ENCODE measurements around the gene AGXT.

The AGXT gene

GRCh38 chr2:240831594-240832204, 36.9 kb upstream of the AGXT start:
- Histone ChIP-seq H3K27me3 (ENCODE audit: control insufficient read depth in 1 of 2, insufficient read depth in 2 of 2, low read length in 2 of 2) (peaks cover 14 to 20% of the 10 kb centered on the region in 2 donors), H3K4me3 (ENCODE audit: low read depth in 1 of 2, low read length in 2 of 2) (peak overlapping the region; percentile 30 to 58), H3K27ac (ENCODE audit: low read depth, low read length) (no peak overlapping the region), H3K36me3 (ENCODE audit: control insufficient read depth in 1 of 2, insufficient read depth in 2 of 2, low read length in 2 of 2) (no peaks in the 10 kb centered on the region), H3K9ac (ENCODE audit: low read depth in 1 of 2, low read length in 2 of 2) (no peak overlapping the region), H3K9me3 (ENCODE audit: control insufficient read depth in 1 of 2, low read length in 2 of 2) (no peaks in the 10 kb centered on the region), H3K4me1 (ENCODE audit: control insufficient read depth in 1 of 2, insufficient read depth in 2 of 2, low read length in 2 of 2) (peaks cover 5 to 6% of the 10 kb centered on the region in 2 donors)

DNA sequence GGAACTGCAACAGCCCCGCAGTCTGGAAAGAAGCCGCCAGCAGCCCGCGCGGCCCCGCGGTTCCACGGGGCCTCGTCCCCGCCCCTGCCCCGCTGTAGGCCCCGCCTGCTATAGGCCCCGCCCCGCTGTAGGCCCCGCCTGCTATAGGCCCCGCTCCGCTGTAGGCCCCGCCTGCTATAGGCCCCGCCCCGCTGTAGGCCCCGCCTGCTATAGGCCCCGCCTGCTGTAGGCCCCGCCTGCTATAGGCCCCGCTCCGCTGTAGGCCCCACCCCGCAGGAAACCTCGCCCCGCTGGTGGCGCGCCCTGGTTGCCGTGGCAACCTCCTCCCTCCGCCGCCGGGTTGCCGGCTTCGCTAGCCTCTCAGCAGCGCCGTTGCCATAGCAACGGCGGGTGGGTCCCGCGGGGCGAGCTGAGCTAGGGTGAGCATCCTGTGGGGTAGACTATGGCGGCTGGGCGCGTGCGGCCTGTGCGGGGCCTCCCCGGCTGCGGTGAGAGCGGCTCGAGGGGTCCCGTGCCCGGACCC, 36.4 kb upstream of the AGXT start:
- Histone ChIP-seq H3K27ac (ENCODE audit: low read depth, low read length) (no peak overlapping the region), H3K4me3 (ENCODE audit: low read depth in 1 of 2, low read length in 2 of 2) (peak overlapping the region; percentile 30 to 58), H3K27me3 (ENCODE audit: control insufficient read depth in 1 of 2, insufficient read depth in 2 of 2, low read length in 2 of 2) (peaks cover 14 to 21% of the 10 kb centered on the region in 2 donors), H3K4me1 (ENCODE audit: control insufficient read depth in 1 of 2, insufficient read depth in 2 of 2, low read length in 2 of 2) (peaks cover 5 to 6% of the 10 kb centered on the region in 2 donors), H3K9ac (ENCODE audit: low read depth in 1 of 2, low read length in 2 of 2) (no peak overlapping the region), H3K9me3 (ENCODE audit: control insufficient read depth in 1 of 2, low read length in 2 of 2) (no peaks in the 10 kb centered on the region), H3K36me3 (ENCODE audit: control insufficient read depth in 1 of 2, insufficient read depth in 2 of 2, low read length in 2 of 2) (no peaks in the 10 kb centered on the region)

DNA sequence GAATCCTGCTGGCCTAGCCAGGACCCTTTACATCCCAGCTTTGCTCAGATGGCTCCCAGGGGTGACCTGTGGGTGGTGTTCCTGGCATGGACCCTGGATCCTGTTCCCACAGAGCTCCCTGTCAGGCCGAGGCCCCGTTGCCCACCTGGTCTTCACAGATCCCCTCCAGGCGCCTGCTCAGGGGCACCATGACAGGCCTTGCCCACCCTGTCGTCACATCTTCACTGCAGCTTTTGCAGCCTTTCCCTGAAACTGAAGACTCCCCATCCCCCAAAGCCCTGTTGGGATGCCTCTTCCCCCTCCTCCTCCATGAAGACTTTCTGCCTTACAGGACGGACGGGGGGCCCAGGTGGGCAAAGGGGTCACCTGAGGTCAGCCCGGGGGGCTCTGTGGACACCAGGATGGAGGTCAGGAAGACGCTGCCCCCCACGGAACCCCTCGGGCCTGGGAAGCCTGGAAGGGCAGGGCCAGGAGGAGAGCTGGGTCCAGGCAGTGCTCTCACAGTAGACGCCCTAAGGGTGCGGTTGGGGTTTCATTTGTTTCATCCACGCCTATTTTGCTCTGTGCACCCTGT, 35.6 kb upstream of the AGXT start:
- Histone ChIP-seq H3K27ac (ENCODE audit: low read depth, low read length) (no peak overlapping the region), H3K9me3 (ENCODE audit: control insufficient read depth in 1 of 2, low read length in 2 of 2) (no peaks in the 10 kb centered on the region), H3K27me3 (ENCODE audit: control insufficient read depth in 1 of 2, insufficient read depth in 2 of 2, low read length in 2 of 2) (peaks cover 16 to 22% of the 10 kb centered on the region in 2 donors), H3K36me3 (ENCODE audit: control insufficient read depth in 1 of 2, insufficient read depth in 2 of 2, low read length in 2 of 2) (no peaks in the 10 kb centered on the region), H3K4me3 (ENCODE audit: low read depth in 1 of 2, low read length in 2 of 2) (no peak overlapping the region), H3K9ac (ENCODE audit: low read depth in 1 of 2, low read length in 2 of 2) (no peak overlapping the region), H3K4me1 (ENCODE audit: control insufficient read depth in 1 of 2, insufficient read depth in 2 of 2, low read length in 2 of 2) (peaks cover 5 to 6% of the 10 kb centered on the region in 2 donors)

DNA sequence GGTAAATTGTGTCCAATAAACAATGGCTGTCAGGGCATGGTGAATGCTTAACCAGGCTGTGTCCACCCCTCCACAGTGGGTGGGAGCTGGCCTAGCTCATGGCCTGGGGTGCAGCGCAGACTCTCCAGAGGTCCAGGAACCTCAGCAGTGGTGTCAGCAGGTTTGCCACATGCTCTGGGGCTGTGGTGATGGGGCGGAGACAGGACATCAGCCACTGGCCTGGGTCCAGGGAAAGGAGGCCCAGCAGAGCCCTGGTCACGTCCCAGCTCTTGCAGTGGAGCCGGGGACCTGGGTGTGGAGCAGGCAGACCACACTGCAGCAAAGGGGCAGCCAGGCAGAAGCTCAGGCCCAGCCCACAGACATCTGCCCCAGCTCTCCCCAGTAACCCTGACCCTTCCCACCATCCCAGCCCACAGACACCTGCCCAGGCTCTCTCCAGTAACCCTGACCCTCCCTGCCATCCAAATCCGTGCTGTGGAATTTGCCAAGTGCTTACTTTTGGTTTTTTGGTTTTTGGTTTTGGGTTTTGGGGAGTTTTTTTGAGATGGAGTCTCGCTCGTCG, 34.8 kb upstream of the AGXT start:
- Histone ChIP-seq H3K9ac (ENCODE audit: low read depth in 1 of 2, low read length in 2 of 2) (no peak overlapping the region), H3K27me3 (ENCODE audit: control insufficient read depth in 1 of 2, insufficient read depth in 2 of 2, low read length in 2 of 2) (peaks cover 11 to 22% of the 10 kb centered on the region in 2 donors), H3K9me3 (ENCODE audit: control insufficient read depth in 1 of 2, low read length in 2 of 2) (no peaks in the 10 kb centered on the region), H3K36me3 (ENCODE audit: control insufficient read depth in 1 of 2, insufficient read depth in 2 of 2, low read length in 2 of 2) (no peaks in the 10 kb centered on the region), H3K27ac (ENCODE audit: low read depth, low read length) (no peak overlapping the region), H3K4me3 (ENCODE audit: low read depth in 1 of 2, low read length in 2 of 2) (no peak overlapping the region), H3K4me1 (ENCODE audit: control insufficient read depth in 1 of 2, insufficient read depth in 2 of 2, low read length in 2 of 2) (peaks cover 5 to 6% of the 10 kb centered on the region in 2 donors)

- no peak overlapping the region for H3K4me3 ChIP-seq (ENCODE audit: low read depth in 1 of 2, low read length in 2 of 2)
- H3K9me3 ChIP-seq (ENCODE audit: control insufficient read depth in 1 of 2, low read length in 2 of 2) = no peaks in the 10 kb centered on the region
- no peak overlapping the region for H3K27ac ChIP-seq (ENCODE audit: low read depth, low read length)
- peaks cover 11 to 18% of the 10 kb centered on the region in 2 donors for H3K27me3 ChIP-seq (ENCODE audit: control insufficient read depth in 1 of 2, insufficient read depth in 2 of 2, low read length in 2 of 2)
- no peak overlapping the region for H3K9ac ChIP-seq (ENCODE audit: low read depth in 1 of 2, low read length in 2 of 2)
- H3K36me3 ChIP-seq (ENCODE audit: control insufficient read depth in 1 of 2, insufficient read depth in 2 of 2, low read length in 2 of 2) = no peaks in the 10 kb centered on the region
- H3K4me1 ChIP-seq (ENCODE audit: control insufficient read depth in 1 of 2, insufficient read depth in 2 of 2, low read length in 2 of 2) = peaks cover 5 to 6% of the 10 kb centered on the region in 2 donors
These were observed 34.1 kb upstream of the AGXT start for GRCh38 chr2:240834377-240834975.

- H3K4me3 ChIP-seq (ENCODE audit: low read depth in 1 of 2, low read length in 2 of 2) = no peak overlapping the region
- no peaks in the 10 kb centered on the region for H3K9me3 ChIP-seq (ENCODE audit: control insufficient read depth in 1 of 2, low read length in 2 of 2)
- H3K9ac ChIP-seq (ENCODE audit: low read depth in 1 of 2, low read length in 2 of 2) = no peak overlapping the region
These were observed 33.1 kb upstream of the AGXT start for GRCh38 chr2:240835528-240835927.

GRCh38 chr2:240836781-240837467, 31.7 kb upstream of the AGXT start:
- Histone ChIP-seq H3K27ac (ENCODE audit: low read depth, low read length) (no peak overlapping the region), H3K9me3 (ENCODE audit: control insufficient read depth in 1 of 2, low read length in 2 of 2) (no peaks in the 10 kb centered on the region), H3K36me3 (ENCODE audit: control insufficient read depth in 1 of 2, insufficient read depth in 2 of 2, low read length in 2 of 2) (no peaks in the 10 kb centered on the region), H3K4me1 (ENCODE audit: control insufficient read depth in 1 of 2, insufficient read depth in 2 of 2, low read length in 2 of 2) (peaks cover under 1 to 1% of the 10 kb centered on the region in 2 donors), H3K27me3 (ENCODE audit: control insufficient read depth in 1 of 2, insufficient read depth in 2 of 2, low read length in 2 of 2) (peaks cover 5 to 6% of the 10 kb centered on the region in 2 donors), H3K9ac (ENCODE audit: low read depth in 1 of 2, low read length in 2 of 2) (no peak overlapping the region), H3K4me3 (ENCODE audit: low read depth in 1 of 2, low read length in 2 of 2) (no peak overlapping the region)

More at GRCh38 chr2:240835528-240835927, 33.1 kb upstream of the AGXT start:
- Histone ChIP-seq H3K4me1 (ENCODE audit: control insufficient read depth in 1 of 2, insufficient read depth in 2 of 2, low read length in 2 of 2) (peaks cover 5 to 6% of the 10 kb centered on the region in 2 donors), H3K36me3 (ENCODE audit: control insufficient read depth in 1 of 2, insufficient read depth in 2 of 2, low read length in 2 of 2) (no peaks in the 10 kb centered on the region), H3K27me3 (ENCODE audit: control insufficient read depth in 1 of 2, insufficient read depth in 2 of 2, low read length in 2 of 2) (peaks cover 8 to 10% of the 10 kb centered on the region in 2 donors), H3K27ac (ENCODE audit: low read depth, low read length) (no peak overlapping the region)

DNA sequence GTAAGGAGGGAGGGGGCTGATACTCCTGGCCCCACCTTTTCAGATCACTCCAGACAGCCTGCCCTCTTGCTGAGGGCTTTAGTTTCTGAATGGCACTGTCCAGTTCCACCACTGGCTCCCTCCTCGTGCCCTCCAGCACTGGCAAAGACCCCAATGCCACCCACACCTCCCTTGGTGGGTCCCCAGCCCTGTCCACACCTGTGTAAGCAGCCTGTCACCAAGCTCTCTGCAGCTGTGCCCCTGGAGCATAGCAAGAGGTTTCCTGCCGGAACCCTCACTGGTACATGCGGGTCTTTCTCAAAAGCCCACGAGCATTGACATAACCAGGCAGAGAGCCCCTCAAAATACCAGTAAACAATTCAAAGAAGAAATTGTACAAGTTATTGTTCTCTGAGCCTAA, 31.0 kb upstream of the AGXT start:
- Histone ChIP-seq H3K4me3 (ENCODE audit: low read depth in 1 of 2, low read length in 2 of 2) (no peak overlapping the region), H3K4me1 (ENCODE audit: control insufficient read depth in 1 of 2, insufficient read depth in 2 of 2, low read length in 2 of 2) (no peaks in the 10 kb centered on the region), H3K27me3 (ENCODE audit: control insufficient read depth in 1 of 2, insufficient read depth in 2 of 2, low read length in 2 of 2) (peaks cover 5 to 6% of the 10 kb centered on the region in 2 donors)

DNA sequence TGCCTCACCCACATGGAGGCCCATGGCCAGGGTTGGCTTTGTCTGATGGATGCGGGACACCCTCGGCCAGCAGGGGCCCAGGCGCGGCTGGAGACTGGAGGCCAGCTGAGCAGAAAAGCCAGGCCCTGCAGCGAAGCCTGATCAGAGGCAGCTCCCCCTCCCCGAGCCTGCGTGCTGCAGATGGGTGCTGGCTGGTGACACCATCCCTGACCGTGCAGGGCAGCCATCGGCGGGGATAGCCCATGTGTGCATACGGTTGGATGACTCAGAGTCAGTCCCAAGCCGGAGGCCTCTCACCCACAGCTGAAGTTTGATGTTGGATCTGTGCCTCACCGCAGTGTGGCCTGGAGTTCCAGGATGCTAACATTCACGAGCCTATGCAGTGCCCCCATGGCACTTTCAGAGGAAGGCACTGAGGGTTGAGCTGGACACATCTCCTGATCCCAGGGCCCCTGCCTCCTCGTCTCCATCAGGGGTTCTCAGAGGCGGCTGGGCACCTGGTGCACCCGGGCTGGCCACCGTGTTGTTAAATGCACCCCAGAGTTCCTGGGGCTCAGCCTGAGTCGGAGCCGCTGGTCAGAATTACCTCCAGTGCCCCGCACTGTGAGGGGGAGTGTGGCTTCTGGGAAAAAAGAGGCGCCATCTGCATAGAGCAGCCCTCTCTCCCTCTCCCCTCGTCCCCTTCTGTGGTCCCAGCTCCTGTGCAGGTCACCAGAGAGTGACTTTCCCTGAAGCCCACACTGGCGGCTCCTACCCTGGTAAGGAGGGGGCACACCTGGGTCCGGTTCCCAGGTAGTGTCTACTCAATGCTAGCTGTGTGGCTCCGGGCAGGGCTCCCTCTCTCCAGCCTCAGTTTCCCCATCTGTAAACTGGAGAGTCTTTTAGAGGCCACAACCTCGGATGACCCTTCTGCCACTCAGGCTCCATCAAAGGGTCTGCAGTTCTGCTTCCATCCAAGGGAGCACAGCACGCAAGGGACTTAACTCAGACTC, 29.2 kb upstream of the AGXT start:
- Histone ChIP-seq H3K27ac (ENCODE audit: low read depth, low read length) (no peak overlapping the region), H3K4me3 (ENCODE audit: low read depth in 1 of 2, low read length in 2 of 2) (no peak overlapping the region), H3K9ac (ENCODE audit: low read depth in 1 of 2, low read length in 2 of 2) (no peak overlapping the region), H3K9me3 (ENCODE audit: control insufficient read depth in 1 of 2, low read length in 2 of 2) (no peaks in the 10 kb centered on the region), H3K27me3 (ENCODE audit: control insufficient read depth in 1 of 2, insufficient read depth in 2 of 2, low read length in 2 of 2) (peaks cover 5 to 6% of the 10 kb centered on the region in 2 donors), H3K4me1 (ENCODE audit: control insufficient read depth in 1 of 2, insufficient read depth in 2 of 2, low read length in 2 of 2) (no peaks in the 10 kb centered on the region), H3K36me3 (ENCODE audit: control insufficient read depth in 1 of 2, insufficient read depth in 2 of 2, low read length in 2 of 2) (no peaks in the 10 kb centered on the region)

More for the DNA sequence above, 31.0 kb upstream of the AGXT start:
- H3K27ac ChIP-seq (ENCODE audit: low read depth, low read length) = no peak overlapping the region
- no peak overlapping the region for H3K9ac ChIP-seq (ENCODE audit: low read depth in 1 of 2, low read length in 2 of 2)
- H3K9me3 ChIP-seq (ENCODE audit: control insufficient read depth in 1 of 2, low read length in 2 of 2) = no peaks in the 10 kb centered on the region
- H3K36me3 ChIP-seq (ENCODE audit: control insufficient read depth in 1 of 2, insufficient read depth in 2 of 2, low read length in 2 of 2) = no peaks in the 10 kb centered on the region
